COR-L47 (cell line): Measurements from ENCODE around the gene ELOVL5.
"Not testable (repeated sequence)": the region's sequence is repeated elsewhere in the genome, so short reads cannot be mapped to it uniquely, and the experiment has no call there.

Experiments
- DNase-seq: peaks from one replicate; lab custom pipeline; 2025; lab: John Stamatoyannopoulos, UW

The ELOVL5 gene

DNA sequence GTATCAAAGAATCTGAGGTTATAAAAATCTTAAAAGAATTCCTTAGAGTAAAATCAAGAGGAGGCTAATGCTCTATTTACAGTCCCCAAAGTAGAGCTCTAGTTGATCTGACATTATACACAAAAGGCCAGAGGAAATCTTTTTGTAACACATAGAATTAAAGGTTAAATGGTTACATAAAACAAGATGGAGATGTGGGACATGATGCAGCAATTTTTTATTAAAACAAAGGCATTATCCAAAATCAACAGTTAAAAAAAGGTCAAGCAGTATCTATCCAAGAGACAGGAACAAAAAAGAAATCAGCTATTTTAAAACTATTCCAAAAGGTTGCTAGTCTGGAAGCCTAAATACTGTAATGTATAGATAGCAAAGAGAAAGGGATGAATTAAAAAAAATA is 20.4 kb downstream of the ELOVL5 start:
- no peak for DNase-seq

DNA sequence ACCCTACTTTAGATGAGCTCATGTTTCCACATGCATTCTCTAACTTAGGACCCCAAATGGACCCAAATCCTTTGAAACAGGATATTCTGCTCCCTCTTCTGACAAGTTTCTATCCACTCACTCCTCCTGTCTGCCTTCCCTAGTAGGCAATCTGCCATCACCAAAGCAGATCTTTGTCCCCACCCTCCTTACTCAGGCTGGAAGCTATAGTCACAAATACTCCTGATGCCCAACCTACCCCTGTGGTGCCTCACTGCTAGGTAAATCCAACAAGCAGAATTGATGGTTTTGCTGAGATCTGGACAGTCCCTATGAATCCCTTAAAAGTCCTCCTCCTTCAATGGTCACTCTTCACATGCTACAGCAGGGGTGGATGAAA is 21.7 kb downstream of the ELOVL5 start:
- DNase-seq: no peak

DNA sequence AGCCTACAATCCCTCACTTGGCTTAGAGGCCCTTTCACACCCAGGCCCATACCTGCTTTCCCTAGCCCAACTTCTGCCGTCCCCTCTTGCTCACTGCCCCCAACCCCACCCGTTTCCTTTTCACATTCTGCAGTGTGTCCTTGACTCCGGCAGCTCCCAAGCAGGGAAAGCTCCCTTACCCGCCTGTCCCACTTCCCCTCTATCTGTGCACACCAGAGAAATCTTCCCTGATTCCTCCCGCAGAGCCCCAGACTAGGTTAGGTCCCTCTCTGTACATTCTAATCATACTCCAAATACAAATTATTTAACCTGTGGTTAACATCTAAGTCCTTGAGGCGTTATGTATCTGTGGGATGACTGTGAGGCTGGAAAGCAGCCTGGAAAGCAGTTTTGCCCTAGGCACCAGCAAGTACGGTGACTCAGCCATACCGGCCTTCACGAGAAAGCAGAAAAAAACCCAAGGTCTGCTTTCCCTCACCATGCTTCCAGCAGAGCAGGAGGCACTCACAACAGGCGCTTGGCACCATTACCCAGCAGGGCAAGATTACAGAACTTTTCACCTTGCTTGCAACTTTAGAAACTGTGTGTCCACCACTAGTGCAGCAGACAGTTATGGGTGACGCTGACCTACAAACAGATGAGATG is 22.3 kb downstream of the ELOVL5 start:
- no peak for DNase-seq

DNA sequence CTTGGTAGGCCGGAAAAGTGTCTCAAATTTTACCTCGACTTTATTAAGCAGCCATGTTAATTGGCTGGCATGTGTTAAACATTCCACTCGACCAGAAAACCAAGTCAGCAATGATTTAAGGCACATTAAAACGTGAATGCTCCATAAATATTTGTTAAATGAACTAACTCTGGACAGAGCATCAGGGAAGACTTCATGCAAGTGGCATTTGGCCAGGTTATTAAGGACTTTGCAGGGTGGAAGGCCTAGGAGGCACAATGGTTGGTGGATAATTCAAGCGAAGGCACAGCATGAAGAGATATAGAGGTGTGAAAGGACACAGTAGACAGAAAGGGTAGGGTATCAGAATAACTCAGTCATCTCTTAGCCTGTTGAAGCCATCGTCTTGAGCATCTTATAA is 23.0 kb downstream of the ELOVL5 start:
- no peak for DNase-seq

DNA sequence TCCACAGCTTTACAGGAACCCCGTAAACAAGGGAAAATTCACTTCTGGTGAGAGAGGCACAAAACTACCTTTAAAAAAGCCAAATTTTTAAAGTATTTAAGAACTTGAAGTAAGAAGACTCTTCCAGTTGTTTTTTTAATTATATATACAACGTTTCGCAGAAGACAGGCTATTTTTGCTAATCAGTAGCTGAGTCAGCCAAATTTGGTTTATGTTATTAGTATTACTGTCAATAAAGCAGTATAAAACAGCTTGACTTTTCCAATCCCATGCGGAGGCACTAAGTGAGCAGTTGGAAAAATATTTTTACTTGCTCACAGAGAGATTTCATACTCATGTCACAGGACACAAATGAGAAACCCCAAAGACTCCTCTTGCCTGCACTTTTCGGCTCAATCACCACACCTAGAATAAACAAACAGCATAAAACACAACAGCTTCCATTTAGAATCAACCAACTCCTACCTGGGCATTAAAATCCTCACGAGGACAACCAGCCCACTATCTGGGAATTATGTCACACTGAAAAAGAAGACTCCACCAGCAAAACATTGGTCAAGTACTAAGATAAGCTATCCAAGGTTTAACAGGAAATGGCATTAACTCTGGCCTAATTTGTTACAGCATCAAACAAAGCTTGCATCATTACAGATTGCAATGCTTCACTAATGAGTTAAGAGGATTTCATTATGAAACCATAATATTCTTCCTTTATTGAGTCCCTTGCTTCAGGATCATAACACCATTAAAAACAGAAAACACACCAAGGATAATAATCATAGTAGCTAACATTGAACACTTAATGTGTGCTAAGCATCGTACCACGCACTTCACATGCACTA is 26.3 kb downstream of the ELOVL5 start:
- no peak for DNase-seq

DNA sequence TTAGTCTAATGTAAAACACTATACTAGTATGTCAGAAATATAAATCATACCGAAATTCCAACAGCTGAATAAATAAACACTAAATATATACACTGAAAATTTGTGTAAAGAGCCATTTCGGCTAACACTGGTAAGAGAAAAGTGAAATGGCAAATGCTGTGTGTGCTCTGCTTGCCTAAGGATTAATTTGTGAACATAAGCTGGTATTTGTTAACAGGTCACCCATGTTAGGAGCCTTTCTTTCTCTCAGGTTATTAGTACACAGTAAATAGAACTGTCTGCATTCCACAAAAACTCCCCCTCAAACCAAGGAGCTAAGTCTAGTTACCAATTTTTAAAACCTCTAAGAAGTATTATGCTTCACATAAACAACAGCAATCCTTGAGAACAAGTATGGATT is 27.0 kb downstream of the ELOVL5 start:
- DNase-seq: no peak

DNA sequence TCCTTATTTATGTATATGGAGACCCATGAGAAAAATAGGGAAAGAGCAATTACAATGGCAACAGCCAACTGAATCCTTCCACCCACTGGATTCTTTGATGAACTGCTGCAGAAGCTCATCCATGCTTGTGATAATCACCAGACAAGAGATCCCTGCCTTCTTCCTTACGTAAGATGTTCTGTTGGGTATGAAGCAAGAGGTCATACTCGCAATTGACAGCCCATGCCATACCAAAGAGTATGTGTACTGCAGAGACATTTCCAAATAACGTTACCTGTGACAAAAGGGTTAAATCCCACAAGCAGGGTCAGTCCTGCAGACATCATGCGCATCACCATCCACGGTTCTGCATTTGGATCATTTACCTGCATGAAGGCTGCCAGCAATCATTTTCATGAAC is 27.8 kb downstream of the ELOVL5 start:
- no peak for DNase-seq

DNA sequence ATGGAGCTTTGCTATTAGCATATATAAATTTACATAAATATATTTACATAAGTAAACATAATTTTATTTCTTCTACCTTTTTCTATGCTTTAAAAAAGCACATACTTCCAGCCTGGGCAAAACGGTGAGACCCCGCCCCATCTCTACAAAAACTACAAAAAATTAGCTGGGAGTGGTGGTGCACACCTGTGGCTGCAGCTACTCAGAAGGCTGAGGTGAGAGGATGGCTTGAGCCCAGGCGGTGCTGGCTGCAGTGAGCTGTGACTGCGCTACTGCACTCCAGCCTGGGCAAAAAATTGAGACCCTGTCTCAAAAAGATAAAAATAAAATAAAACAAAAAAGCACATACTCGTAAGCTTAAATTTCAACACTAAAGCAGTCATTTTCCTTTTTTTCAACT is 30.3 kb downstream of the ELOVL5 start:
- DNase-seq: no peak

DNA sequence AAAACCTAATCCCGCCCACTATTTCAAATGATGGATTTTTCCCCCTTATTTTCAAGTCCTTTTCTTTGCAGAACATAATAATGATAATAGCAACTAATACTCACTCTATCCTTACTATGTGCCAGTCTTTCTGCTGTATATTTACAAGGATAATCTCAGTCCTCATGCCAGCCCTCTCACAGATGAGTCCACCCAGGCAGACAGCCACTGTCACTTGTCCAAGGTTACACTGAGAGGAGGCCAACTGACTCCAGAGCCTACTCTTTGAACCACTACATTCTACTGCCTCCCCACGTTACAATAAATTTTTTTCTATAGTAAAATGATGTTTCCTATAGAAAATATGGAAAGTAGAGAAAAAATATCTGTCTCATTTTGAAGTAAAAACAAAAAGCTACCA is 30.9 kb downstream of the ELOVL5 start:
- DNase-seq: no peak

DNA sequence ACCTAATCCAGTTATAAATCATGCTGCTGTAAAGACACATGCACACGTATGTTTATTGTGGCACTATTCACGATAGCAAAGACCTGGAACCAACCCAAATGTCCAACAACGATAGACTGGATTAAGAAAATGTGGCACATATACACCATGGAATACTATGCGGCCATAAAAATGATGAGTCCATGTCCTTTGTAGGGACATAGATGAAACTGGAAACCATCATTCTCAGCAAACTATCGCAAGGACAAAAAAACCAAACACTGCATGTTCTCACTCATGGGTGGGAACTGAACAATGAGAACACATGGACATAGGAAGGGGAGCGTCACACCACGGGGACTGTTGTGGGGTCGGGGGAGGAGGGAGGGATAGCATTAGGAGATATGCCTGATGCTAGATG is 31.5 kb downstream of the ELOVL5 start:
- DNase-seq: not testable (repeated sequence)

DNA sequence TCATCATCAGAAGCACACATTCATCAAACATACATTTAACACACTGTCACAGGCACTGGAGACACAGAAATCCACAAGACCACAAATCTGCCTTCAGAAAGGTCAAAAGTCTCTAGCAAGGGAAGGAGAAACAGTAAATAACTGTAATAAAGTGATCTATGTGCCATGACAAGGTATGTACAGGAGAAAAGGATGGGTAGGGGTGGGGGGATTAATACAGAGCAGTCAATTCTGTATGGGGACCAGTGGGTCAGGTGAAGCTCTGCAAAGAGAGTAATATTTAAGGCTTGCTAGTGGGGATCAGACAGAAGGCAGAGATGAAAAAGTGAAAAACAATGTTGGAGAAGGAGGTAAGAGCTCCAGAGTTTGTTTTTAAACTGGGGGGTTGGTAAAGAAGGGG is 32.6 kb downstream of the ELOVL5 start:
- no peak for DNase-seq

DNA sequence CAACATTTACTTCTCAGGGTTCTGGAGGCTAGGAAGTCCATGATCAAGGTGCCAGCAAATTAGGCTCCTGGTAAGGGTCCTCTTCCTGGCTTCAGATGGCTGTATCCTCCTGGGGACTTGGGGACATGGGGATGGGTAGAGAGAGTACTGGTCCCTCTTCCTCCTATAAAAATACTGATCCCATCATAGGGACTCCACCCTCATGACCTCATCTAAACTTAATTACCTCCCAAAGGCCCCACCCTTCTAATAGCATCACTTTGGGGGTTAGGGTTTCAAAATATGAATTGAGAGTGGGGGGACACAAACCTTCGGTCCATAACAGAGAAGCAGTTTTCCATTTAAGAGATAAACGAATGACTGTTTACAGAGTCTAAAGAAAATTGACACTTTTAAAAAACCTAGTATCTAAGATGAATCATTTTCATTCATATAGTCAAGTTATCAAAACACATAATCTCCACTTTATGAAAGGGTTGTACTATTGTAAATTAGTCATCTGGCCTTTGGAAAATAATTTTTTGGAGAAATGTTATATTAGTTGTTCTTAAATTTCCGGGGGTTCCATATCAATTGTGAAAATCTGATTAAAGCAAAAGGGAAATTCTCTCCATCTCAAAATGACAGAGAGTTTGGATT is 33.5 kb downstream of the ELOVL5 start:
- no peak for DNase-seq

DNA sequence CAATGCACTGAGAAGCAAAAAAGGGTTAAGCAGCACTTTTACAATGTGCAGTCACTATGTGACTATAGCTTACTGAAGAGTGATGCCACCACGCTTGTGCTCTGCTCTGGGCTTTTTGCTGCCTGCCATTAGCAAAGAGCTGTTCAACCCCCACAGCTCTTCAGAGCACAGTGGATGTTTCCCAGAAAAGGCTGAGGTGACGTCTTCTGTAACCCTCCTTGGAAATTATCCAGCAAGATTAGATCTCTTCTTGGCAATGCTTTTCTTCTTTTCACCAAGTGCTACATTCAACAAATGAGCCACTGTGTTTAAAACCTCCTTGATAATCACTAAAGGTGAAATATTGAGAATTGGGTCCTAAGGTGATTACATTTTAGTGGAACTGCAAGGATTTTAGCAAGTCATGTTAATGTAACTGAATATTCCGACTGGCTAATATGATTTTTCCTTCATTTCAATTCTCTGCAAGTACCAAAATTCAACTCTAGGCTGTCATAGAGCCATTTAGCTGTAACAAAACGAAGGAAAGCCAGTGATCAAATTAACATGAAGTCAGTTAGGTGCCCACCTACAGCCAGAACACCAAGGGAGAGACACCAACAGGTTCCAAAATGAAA is 34.9 kb downstream of the ELOVL5 start:
- no peak for DNase-seq

DNA sequence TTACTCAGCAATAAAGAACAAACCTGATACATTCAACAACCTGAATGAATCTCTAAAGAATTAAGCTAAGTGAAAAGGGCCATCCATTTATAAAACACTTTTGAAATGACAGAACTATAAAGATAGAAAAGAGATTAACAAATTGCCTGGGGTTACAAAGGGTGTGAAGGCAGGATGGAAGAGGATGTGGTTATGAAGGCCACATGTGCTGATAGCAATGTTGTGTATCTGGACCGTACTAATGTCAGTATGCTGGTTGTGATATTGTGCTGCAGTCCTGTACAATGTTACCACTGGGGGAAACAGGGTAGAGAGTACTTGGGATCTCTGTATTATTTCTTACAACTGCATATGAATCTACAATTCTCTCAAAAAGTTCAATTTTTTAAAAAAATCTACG is 36.4 kb downstream of the ELOVL5 start:
- DNase-seq: no peak

DNA sequence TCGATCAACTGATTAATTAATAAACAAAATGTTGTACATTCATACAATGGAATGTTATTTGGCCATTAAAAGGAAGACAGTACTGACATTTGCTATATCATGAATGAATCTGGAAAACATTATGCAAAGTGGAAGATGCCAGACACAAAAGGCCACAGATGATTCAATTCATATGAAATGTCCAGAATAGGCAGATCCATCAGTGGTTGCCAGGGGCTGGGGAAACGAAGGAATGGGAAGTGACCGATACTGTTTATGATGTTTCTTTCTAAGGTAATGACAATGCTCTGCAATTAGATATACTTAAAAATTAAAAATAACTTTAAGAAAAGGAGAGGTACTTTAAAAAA is 37.2 kb downstream of the ELOVL5 start:
- DNase-seq: no peak

DNA sequence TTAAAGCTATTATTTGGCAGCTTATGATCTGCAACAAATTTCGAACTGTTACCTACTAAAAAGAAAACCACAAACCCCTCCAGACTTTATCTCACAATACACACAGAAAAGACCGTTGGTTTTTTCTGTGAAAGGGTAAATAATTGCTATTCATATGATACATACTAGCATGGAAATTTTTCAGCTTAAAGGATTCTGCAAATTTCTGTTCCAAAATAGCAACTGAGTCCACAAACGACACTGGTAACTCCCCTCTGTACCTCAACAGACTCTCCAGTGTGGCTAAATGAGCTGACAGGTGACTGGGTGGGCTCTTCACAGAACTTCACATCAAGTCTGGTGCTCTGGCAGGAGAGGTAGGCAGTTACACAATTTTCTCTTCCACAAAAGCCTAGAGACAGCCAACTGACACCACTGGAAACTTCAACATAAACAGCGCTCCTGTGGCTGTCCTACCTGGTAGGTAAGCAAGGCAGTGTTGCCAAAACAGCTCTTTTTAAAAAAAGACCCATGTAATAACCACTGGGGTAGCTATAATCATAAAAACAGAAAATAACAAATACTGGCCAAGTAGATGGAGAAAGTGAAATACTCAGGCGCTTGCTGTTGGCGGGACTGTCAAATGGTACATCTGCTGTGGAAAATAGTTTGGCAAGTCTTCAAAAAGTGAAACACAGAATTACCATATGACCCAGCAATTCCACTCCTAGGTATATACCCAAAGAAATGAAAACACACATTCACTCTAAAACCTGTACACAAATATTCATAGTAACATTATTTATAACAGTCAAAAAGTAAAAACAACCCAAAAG is 37.8 kb downstream of the ELOVL5 start:
- DNase-seq: no peak

DNA sequence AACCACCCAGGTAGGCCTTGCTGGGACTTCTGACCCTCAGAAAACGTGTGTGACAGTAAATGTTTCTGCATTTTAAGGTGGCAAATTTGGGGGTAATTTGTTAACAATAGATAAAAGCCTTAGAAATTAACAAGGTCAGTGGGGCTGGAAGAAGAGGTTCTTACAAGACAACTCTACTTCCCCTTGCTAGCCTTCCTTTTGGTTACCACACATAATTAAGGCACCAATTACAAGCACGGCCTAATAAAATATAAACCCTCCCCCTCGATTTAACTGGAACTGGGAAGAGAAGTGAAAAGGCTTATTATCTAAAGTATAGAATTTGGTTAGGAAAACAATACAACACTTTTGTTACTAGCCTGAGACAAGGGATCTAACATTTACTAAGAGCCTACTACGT is 38.8 kb downstream of the ELOVL5 start:
- DNase-seq: no peak

DNA sequence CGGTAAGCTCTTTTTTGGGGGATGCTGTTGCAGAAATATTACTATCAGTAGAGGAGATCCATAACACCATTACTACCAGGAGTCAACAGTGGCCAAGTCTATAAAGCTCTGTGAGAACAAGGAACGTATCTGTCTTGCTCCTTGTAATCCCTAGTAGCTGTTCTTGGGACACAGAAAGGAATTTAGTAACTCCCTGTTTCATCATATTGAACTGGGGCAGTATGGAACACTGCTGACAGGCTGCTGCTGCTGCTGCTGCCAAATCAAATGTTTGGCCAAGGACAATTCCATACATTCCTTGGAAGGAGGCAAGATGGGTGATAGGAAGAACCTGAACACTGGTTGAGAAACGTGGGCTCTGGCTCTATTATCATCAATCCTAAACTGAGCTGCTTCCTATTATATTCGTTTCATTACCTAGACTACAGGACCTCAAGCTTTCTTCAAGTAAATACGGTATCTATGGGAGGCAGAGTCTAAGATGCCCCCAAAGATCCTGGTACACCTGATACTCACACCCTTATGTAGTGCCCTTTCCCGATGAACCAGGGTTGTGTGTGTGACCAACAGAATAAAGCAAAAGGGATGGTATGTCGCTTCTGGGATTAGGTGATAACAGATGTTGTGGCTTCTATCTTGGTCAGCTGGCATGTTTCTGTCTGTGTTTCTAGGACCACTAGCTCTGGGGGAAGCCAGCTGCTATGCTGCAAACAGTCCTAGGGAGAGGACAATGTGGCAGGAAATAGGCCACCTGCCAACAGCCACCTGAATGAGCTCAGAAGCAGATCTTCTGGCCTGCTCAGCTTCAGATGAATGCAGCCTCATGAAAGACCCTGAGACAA is 39.5 kb downstream of the ELOVL5 start:
- peak; percentile 81 for DNase-seq

DNA sequence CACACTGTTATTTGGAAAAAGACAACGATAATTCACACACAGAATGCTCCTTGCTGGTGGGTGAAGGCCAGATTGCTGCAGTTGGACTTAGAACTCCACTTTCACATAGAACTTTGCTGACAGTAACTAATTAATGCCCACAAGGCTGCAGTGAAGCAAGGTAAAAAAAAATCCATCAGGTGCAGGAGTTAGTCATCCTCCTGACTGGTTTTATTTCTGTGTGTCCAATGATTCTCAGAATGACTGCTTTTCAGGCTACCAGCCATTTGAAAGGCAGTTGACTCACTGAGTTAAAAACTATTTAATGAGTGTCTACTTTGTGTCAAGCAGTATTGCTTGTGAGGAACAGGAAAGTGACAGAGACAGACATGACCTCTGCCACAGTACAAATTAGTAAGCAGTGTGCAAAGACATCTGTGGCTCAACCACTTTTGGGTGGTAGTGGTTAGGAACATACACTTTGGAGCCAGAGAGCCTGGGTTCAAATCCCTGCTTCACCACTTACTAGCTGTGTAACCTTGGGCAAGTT is 41.9 kb downstream of the ELOVL5 start:
- no peak for DNase-seq

DNA sequence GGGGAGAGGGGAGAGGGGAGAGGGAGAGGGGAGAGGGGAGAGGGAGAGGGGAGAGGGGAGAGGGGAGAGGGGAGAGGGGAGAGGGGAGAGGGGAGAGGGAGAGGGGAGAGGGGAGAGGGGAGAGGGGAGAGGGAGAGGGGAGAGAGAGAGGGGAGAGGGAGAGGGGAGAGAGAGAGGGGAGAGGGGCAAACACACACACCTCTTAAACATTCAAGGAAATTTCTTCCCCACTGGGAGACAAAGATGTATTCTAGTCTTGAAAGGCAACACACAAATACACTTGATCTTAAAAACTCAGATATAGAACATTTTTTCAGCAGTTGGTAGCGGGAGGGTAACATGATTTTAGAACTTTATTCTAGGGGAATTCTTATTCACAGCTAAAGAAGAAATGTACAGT is 42.5 kb downstream of the ELOVL5 start:
- not testable (repeated sequence) for DNase-seq

DNA sequence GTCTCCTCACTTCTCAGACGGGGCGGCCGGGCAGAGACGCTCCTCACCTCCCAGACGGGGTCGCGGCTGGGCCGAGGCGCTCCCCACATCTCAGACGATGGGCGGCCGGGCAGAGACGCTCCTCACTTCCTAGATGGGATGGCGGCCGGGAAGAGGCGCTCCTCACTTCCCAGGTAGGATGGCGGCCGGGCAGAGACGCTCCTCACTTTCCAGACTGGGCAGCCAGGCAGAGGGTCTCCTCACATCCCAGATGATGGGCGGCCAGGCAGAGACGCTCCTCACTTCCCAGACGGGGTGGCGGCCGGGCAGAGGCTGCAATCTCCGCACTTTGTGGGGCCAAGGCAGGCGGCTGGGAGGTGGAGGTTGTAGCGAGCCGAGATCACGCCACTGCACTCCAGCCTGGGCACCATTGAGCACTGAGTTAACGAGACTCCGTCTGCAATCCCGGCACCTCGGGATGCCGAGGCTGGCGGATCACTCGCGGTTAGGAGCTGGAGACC is 43.2 kb downstream of the ELOVL5 start:
- DNase-seq: not testable (repeated sequence)
